ENCODE measurements around the gene EP400. TPM values are rescaled to one million over a fixed set of nuclear protein-coding genes. Genes with fewer than 3 reads are reported as not detected.

The EP400 gene
- total and polyA plus RNA-seq, 9 of the 15 experiments (the other 6 are each of a cell fraction or from before 2014, with no cell fraction given), result 4.5 to 58.0 (median 7.0) TPM

- TF ChIP-seq RBM15 (IDR thresholded peaks at IDR 0.05; ENCODE audit: insufficient read depth, low read length) (no peak), NEUROD1 (IDR thresholded peaks at IDR 0.05; ENCODE audit: borderline replicate concordance, low read depth, low read length, partially characterized antibody) (no peak), SMARCA4 (IDR thresholded peaks at IDR 0.05) (no peak), ZNF274 (IDR thresholded peaks at IDR 0.05; ENCODE audit: borderline replicate concordance, low read depth, low read length) (no peak), ATF1 (CRISPR knock-in tag; IDR thresholded peaks at IDR 0.05) (no peak), ATF1 (tag; IDR thresholded peaks at IDR 0.05) (0 out of 2 replicates have a peak, but pooled peaks have one; percentile 20), RAD21 (CRISPR knock-in tag; conservative IDR thresholded peaks at IDR 0.05 in 1 of 2, IDR thresholded peaks at IDR 0.05 in 1 of 2) (no peak), HDAC1 (IDR thresholded peaks at IDR 0.05) (no peak), BHLHE40 (IDR thresholded peaks at IDR 0.05; ENCODE audit: low read length) (peak; percentile 82), NCOR1 (IDR thresholded peaks at IDR 0.05) (peak; percentile 34; the same call in 1 of the 2 replicates), PTTG1 (tag; IDR thresholded peaks at IDR 0.05; ENCODE audit: low read depth) (no peak), ZBTB33 (CRISPR knock-in tag; IDR thresholded peaks at IDR 0.05) (peak; percentile 18; the same call in 1 of the 2 replicates), KDM1A (IDR thresholded peaks at IDR 0.05) (no peak), ATF4 (CRISPR knock-in tag; IDR thresholded peaks at IDR 0.05) (no peak), PTBP1 (IDR thresholded peaks at IDR 0.05; ENCODE audit: low read depth, low read length) (no peak), DLX4 (CRISPR knock-in tag; IDR thresholded peaks at IDR 0.05) (no peak), EP300 (IDR thresholded peaks at IDR 0.05; ENCODE audit: low read length) (no peak), CBFA2T2 (conservative IDR thresholded peaks at IDR 0.05) (peak; percentile 55), USF2 (CRISPR knock-in tag; IDR thresholded peaks at IDR 0.05) (peak; percentile 73), ZNF57 (CRISPR knock-in tag; IDR thresholded peaks at IDR 0.05) (no peak), ZFP36 (IDR thresholded peaks at IDR 0.05; ENCODE audit: low read depth, low read length, partially characterized antibody) (no peak), PATZ1 (CRISPR knock-in tag; IDR thresholded peaks at IDR 0.05; ENCODE audit: borderline replicate concordance) (no peak), SMAD1 (IDR thresholded peaks at IDR 0.05; ENCODE audit: low read depth, low read length, partially characterized antibody) (no peak), USF1 (CRISPR knock-in tag; IDR thresholded peaks at IDR 0.05) (peak; percentile 60)
Measured at GRCh38 chr12:131986910-131987309, 37.2 kb downstream of the EP400 start (continued).
